NB4 (cell line): Measurements from ENCODE around the gene S100A6.

Experiments
- CTCF ChIP-seq: IDR thresholded peaks from one replicate; pipeline ENCODE4 v1.5.1; 2012; ENCODE audit warnings: low read depth, low read length
- MYC ChIP-seq: IDR thresholded peaks from 2 replicates; pipeline ENCODE4 v1.6.1; 2011; ENCODE audit warnings: low read depth, low read length
- POLR2A ChIP-seq: IDR thresholded peaks from 2 replicates; pipeline ENCODE4 v1.6.1; 2011; ENCODE audit warnings: mild to moderate bottlenecking; ENCODE audit not compliant: insufficient read length; ENCODE audit errors: extremely low read depth

DNA sequence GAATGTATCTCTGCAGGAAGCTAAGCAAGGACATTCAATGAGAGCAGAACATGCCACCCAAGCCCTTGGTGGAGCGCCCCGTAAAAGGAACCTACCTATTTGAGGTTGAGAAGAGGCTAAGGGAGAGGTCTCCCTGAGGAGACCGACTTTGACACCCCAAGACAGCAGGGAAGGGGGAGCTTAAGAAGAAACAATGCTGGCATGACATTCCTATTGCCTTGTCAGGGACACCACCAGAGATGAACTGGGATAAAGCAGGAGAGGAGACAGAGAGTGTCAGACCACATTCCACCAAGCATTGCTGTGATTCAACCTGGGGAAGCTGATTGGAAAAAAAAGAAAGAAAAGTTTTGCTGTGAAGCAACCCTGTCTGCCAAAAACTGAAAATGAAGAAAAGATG lies 43.1 kb upstream of the S100A6 start:
- TF ChIP-seq POLR2A (no peak), CTCF (no peak), MYC (no peak)
